Osteocyte (in vitro differentiated cells): ENCODE measurements around the gene ALX4. TPM values are rescaled to one million over a fixed set of nuclear protein-coding genes. Genes with fewer than 3 reads are reported as not detected.
A peak's percentile ranks its signal among the peaks of the same experiment; 100 is the strongest.

Experiments used
- DNase-seq: peaks from one replicate; pipeline ENCODE4 v3.0.0; 2021; ENCODE audit warnings: mixed read lengths; ENCODE audit not compliant: unreplicated experiment; ENCODE audit errors: extremely low spot score
- H3K27ac Mint-ChIP-seq: one replicate; pipeline ENCODE4 v1.8.0; 2021; ENCODE audit warnings: mild to moderate bottlenecking, mixed read lengths; ENCODE audit not compliant: unreplicated experiment
- H3K27me3 Mint-ChIP-seq: one replicate; pipeline ENCODE4 v1.8.0; 2021; ENCODE audit warnings: mixed read lengths; ENCODE audit not compliant: unreplicated experiment
- H3K36me3 Mint-ChIP-seq: one replicate; pipeline ENCODE4 v1.8.0; 2021; ENCODE audit warnings: mixed read lengths; ENCODE audit not compliant: unreplicated experiment
- H3K4me1 Mint-ChIP-seq: one replicate; pipeline ENCODE4 v1.8.0; 2021; ENCODE audit warnings: mixed read lengths; ENCODE audit not compliant: unreplicated experiment
- H3K4me3 Mint-ChIP-seq: one replicate; pipeline ENCODE4 v1.8.0; 2021; ENCODE audit warnings: mild to moderate bottlenecking, moderate library complexity, mixed read lengths; ENCODE audit not compliant: unreplicated experiment
- H3K9me3 Mint-ChIP-seq: one replicate; pipeline ENCODE4 v1.8.0; 2021; ENCODE audit warnings: mixed read lengths; ENCODE audit not compliant: unreplicated experiment
- total RNA-seq: library from RNA; stranded (reverse); gene quantifications from 2 replicates; pipeline ENCODE4 v1.2.1, GENCODE V29; 2021
- TF ChIP-seq, protein P1 (sequence below): fragments of 200-600 bp; sonication (generic); IDR thresholded peaks from 2 replicates; pipeline ENCODE4 v1.5.0; 2021; ENCODE audit warnings: antibody characterized with exemption, mild to moderate bottlenecking, moderate library complexity

ALX4 gene
- total RNA-seq, 1 donor from 2014 or later, result not detected

DNA sequence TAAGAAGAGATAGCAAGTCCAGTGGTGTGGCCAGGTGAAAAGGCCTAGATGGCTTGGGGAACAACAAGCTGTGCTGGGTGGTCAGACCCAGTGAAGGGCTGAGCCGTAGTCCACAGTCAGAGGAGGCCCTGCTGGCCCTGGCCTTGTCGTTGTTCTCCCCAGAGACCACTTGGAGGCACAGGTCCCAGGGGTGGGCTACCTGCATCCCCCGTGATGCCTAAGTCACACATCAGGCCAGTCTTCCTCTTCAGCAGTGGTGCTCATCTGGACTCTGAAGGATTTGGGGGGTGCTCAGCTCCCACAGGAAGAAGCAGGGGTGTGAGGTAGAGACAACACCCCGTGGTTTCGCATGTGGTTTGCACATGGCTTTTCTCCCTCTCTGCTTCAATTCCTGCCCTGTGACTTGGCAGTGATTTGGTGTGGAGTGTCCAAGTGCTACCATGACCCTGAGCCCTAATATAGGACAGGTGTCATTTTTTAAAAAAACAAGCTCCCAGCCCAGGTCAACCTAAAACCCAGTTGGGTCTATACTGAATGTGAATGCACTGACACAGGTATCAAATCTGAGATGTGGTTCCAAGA is 51.0 kb downstream of the ALX4 start:
- TF ChIP-seq, protein P1, sequence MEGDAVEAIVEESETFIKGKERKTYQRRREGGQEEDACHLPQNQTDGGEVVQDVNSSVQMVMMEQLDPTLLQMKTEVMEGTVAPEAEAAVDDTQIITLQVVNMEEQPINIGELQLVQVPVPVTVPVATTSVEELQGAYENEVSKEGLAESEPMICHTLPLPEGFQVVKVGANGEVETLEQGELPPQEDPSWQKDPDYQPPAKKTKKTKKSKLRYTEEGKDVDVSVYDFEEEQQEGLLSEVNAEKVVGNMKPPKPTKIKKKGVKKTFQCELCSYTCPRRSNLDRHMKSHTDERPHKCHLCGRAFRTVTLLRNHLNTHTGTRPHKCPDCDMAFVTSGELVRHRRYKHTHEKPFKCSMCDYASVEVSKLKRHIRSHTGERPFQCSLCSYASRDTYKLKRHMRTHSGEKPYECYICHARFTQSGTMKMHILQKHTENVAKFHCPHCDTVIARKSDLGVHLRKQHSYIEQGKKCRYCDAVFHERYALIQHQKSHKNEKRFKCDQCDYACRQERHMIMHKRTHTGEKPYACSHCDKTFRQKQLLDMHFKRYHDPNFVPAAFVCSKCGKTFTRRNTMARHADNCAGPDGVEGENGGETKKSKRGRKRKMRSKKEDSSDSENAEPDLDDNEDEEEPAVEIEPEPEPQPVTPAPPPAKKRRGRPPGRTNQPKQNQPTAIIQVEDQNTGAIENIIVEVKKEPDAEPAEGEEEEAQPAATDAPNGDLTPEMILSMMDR, result no peak
- Mint-ChIP-seq H3K27me3 (no peaks in the 10 kb centered on the region), H3K9me3 (peaks cover under 1% of the 10 kb centered on the region), H3K4me3 (no peak overlapping the region), H3K27ac (no peak overlapping the region), H3K4me1 (no peaks in the 10 kb centered on the region), H3K36me3 (no peaks in the 10 kb centered on the region)
- peak; percentile 60 for DNase-seq

- Mint-ChIP-seq H3K4me3 (no peak overlapping the region), H3K4me1 (no peaks in the 10 kb centered on the region), H3K9me3 (peaks cover 9% of the 10 kb centered on the region), H3K27me3 (no peaks in the 10 kb centered on the region), H3K27ac (no peak overlapping the region), H3K36me3 (peaks cover 6% of the 10 kb centered on the region)
- TF ChIP-seq, protein P1, result no peak
- DNase-seq, result peak; percentile 57
Observed at GRCh38 chr11:44258190-44258489, 51.8 kb downstream of the ALX4 start.

- no peaks in the 10 kb centered on the region for H3K4me1 Mint-ChIP-seq
- H3K4me3 Mint-ChIP-seq, result no peak overlapping the region
- H3K9me3 Mint-ChIP-seq, result peaks cover 14% of the 10 kb centered on the region
- H3K27ac Mint-ChIP-seq, result no peak overlapping the region
- peak; percentile 71 for DNase-seq
- TF ChIP-seq, protein P1, result no peak
- H3K27me3 Mint-ChIP-seq, result no peaks in the 10 kb centered on the region
- H3K36me3 Mint-ChIP-seq, result peaks cover 12% of the 10 kb centered on the region
Observed at GRCh38 chr11:44257338-44258189, 52.4 kb downstream of the ALX4 start.

GRCh38 chr11:44256673-44257291 is 53.2 kb downstream of the ALX4 start:
- TF ChIP-seq, protein P1, result no peak
- DNase-seq, result peak; percentile 17
- Mint-ChIP-seq H3K4me3 (no peak overlapping the region), H3K36me3 (peaks cover 18% of the 10 kb centered on the region), H3K27ac (no peak overlapping the region), H3K9me3 (peaks cover 22% of the 10 kb centered on the region), H3K4me1 (no peaks in the 10 kb centered on the region), H3K27me3 (no peaks in the 10 kb centered on the region)
